HEK293T (cell line): ENCODE measurements around the gene USP15.

ENCODE experiments used
- BHLHE40 ChIP-seq: fragments of 450-650 bp; IDR thresholded peaks from 2 replicates; pipeline ENCODE4 v1.6.1; 2016; ENCODE audit warnings: mild to moderate bottlenecking, moderate library complexity, borderline replicate concordance
- FOXA1 ChIP-seq: fragments of 450-650 bp; IDR thresholded peaks from 2 replicates; pipeline ENCODE4 v1.6.1; 2016; ENCODE audit warnings: mild to moderate bottlenecking
- FOXK2 ChIP-seq: fragments of 450-650 bp; IDR thresholded peaks from 2 replicates; pipeline ENCODE4 v1.6.1; 2016; ENCODE audit warnings: mild to moderate bottlenecking
- L3MBTL2 ChIP-seq: fragments of 450-650 bp; conservative IDR thresholded peaks from 2 replicates; pipeline ENCODE4 v1.6.1; 2016; ENCODE audit warnings: mild to moderate bottlenecking

- TF ChIP-seq FOXA1: no peak
- no peak for TF ChIP-seq L3MBTL2
- no peak for TF ChIP-seq FOXK2
- TF ChIP-seq BHLHE40: no peak
Measured at GRCh38 chr12:62259631-62259992, 592 bp upstream of the USP15 start.
